SK-N-SH treated with all-trans-retinoic acid at 6 μM for 48 hours (cell line): ENCODE data around the gene TMEM184A.

Experiments
- ARNTL ChIP-seq: fragments of 450-650 bp; formaldehyde crosslinking; IDR thresholded peaks from 2 replicates; pipeline ENCODE4 v1.5.0; 2020; ENCODE audit warnings: low read depth, mild to moderate bottlenecking, moderate library complexity, borderline replicate concordance
- CSDC2 ChIP-seq: fragments of 250-450 bp; sonication (Bioruptor Pico); IDR thresholded peaks from 2 replicates; pipeline ENCODE4 v1.5.0; 2020; ENCODE audit warnings: mild to moderate bottlenecking, moderate library complexity
- GLIS3 ChIP-seq: fragments of 250-450 bp; sonication (Bioruptor Pico); IDR thresholded peaks from 2 replicates; pipeline ENCODE4 v1.5.0; 2020; ENCODE audit warnings: mild to moderate bottlenecking, moderate library complexity
- PATZ1 ChIP-seq: fragments of 250-450 bp; sonication (Bioruptor Pico); IDR thresholded peaks from 2 replicates; pipeline ENCODE4 v1.8.0; 2020; ENCODE audit warnings: mild to moderate bottlenecking, moderate library complexity, borderline replicate concordance
- PPARA ChIP-seq: fragments of 250-450 bp; sonication (Bioruptor Pico); IDR thresholded peaks from 2 replicates; pipeline ENCODE4 v1.5.0; 2020; ENCODE audit warnings: mild to moderate bottlenecking, borderline replicate concordance
- TOX ChIP-seq: fragments of 250-450 bp; sonication (Bioruptor Pico); IDR thresholded peaks from 2 replicates; pipeline ENCODE4 v1.8.0; 2021; ENCODE audit warnings: mild to moderate bottlenecking, moderate library complexity, borderline replicate concordance
- TSHZ2 ChIP-seq: fragments of 250-450 bp; sonication (Bioruptor Pico); IDR thresholded peaks from 2 replicates; pipeline ENCODE4 v1.5.0; 2020; ENCODE audit warnings: mild to moderate bottlenecking, moderate library complexity
- ZC3H10 ChIP-seq: fragments of 250-450 bp; sonication (Bioruptor Pico); IDR thresholded peaks from 2 replicates; pipeline ENCODE4 v1.5.1; 2021; ENCODE audit warnings: mild to moderate bottlenecking, moderate library complexity
- ZFP3 ChIP-seq: fragments of 250-450 bp; sonication (Bioruptor Pico); IDR thresholded peaks from 2 replicates; pipeline ENCODE4 v1.5.0; 2020; ENCODE audit warnings: mild to moderate bottlenecking, moderate library complexity
- ZFP30 ChIP-seq: fragments of 450-650 bp; formaldehyde crosslinking; IDR thresholded peaks from 2 replicates; pipeline ENCODE4 v1.5.0; 2022; ENCODE audit warnings: mild to moderate bottlenecking, moderate library complexity

- TF ChIP-seq GLIS3 (CRISPR knock-in tag) (no peak), ZC3H10 (CRISPR knock-in tag) (no peak), CSDC2 (no peak), PATZ1 (CRISPR knock-in tag) (peak; percentile 33; the same call in 1 of the 2 replicates), PPARA (CRISPR knock-in tag) (no peak), TSHZ2 (CRISPR knock-in tag) (no peak), ZFP30 (CRISPR knock-in tag) (no peak), ARNTL (CRISPR knock-in tag) (no peak), ZFP3 (CRISPR knock-in tag) (no peak), TOX (no peak)
Measured at GRCh38 chr7:1555046-1555812, 776 bp downstream of the TMEM184A start.
